NCI-H2227 treated with DMSO at 0.1 percent for 48 hours (cell line): ENCODE results near the gene ACVR2B.

Source experiments
- DNase-seq: peaks from one replicate; lab custom pipeline; 2025; lab: John Stamatoyannopoulos, UW

ACVR2B gene

DNA sequence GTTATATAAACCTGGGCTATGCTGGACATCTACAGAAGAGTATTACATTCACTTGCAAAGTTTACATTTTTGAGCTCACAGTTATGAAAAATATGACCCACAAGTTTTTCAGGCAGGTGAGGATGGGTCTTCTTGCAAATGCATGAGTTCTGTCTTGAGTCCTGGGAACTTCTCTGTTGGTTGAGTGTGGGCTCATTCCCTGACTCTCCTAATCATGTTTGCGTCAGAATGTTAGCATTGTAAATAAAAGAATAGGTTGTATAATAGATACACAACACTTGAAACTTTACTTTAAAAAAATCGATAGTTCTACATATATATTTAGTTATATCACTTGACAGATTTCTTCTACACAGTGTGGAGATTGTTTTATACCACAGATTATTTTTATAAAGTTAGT is 35.3 kb downstream of the ACVR2B start:
- no peak for DNase-seq

DNA sequence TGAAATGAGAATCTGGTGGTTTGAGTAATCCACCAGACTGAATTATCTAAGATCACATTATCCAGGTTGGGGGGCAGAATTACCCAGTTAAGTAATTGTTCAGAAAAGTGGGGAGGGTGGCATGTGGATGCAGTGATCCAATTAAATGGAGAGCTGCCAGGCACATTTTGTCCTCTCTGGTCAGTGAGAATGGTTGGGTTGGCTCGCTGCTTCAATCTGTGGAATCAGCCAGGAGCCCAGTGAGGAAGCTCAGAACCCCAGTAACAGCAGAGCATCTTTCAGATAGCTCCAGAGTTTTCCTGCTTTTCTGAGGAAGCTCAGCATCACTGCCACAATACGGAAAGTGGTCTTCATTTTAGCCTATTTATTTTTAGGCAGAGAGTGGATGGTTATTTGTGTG is 36.1 kb downstream of the ACVR2B start:
- no peak for DNase-seq

DNA sequence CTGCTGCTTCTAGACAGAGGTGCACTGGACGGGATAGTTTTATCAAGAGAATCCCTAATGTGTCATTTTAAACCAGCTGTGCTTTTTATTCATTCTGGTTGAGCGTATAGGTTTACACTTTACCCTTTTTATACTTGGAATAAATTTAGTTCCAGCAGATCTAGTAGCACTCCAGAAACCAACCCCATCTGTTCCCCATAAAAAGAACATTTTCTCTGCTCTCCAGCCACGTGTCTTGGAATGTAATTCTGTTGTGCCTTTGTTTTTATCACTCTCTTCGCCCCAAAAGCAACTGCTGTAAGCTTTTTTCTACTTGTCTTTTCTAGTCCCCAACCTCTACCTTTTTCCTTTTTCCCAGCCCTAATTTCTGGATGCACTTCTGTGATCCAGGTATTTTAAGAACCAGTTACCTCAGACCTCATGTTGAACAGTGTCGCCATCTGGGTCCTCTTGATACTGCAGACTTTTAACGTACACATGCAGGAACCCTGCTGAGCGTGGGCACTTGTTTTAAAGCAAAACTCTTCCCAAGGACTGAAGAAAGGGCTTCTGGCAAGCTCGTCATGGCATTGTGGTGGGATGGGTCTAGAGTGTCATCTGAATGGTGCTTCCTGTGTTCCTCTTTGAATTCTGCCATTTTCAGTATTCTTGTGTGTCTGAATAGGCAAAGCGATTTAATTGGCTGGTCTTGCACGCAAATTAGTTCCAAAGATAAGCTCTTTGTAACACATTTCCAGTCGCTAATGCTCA is 36.8 kb downstream of the ACVR2B start:
- DNase-seq: no peak

DNA sequence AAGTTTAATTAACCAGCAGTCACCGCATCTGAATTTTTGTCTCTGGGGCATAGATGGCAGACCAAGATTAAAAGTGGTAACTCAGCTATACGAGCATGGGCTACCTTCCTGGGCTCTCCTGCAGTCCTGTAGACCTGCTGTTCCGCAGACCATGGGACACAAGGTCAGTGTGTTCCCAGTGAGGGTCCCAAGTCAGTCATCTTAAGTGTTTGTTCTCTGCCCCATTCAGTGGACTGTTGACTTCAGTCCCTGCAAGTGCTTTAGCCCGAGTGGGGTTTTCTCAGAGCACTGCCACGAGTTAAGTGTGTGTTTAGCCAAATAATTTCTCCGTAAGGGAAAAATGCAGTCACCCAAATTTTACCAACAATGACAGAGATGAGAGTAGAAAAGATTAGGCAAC is 37.5 kb downstream of the ACVR2B start:
- no peak for DNase-seq

DNA sequence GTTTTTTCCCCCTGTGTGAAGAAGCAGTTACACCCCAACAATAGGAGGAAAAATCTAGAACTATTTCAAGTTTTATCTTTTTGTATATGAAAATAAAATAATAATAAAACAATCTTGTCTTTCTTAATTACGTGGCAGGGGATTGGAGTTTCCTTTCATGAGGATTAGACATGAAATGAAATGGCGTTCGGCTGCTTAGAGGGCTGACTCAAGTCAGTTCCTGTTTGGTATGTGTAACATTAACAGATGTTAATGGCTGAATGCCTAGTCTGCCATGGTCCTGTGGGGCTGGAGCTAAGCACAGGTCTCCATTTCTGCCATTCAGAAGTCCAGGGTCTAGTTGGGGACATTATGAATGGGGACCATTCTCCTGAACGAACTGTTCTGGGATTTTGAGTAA is 39.3 kb downstream of the ACVR2B start:
- no peak for DNase-seq

DNA sequence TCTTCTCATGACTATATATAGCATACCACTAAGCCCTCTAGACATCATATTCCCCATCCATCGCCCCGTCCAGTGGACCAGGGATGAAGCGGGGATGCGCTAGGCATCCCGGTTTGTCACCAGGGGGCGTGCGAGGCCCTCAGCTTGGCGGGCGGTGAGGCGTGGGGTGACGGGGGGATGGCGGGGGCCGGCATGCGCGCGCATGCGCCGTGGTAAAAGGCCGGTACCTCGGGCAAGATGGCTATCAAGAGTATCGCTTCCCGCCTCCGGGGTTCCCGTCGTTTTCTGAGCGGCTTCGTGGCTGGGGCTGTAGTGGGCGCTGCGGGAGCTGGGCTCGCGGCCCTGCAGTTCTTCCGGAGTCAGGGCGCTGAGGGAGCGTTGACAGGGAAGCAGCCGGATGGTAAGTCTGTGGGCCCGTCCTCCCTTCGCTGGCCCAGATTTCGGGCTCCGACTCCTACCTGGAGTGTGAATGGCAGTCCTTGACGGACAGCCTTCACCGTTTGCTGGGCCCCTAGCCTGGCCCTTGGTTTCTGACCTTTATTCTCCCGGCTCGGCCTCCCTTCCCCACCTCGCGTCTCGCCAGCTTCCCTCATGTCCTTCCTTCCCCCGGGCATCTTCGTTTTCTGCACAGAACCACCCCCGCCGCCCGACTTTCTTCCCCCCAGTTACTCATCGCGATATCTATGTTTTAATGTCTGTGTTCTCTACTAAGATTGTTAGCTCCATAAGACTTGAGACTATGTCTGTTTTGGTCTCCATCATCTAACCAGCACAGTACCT is 42.6 kb downstream of the ACVR2B start, which contains the start of gene EXOG:
TSS of gene EXOG (plus strand) at position 210 of the 780 bp plus-strand sequence. CDS start at position 238, 28 bp downstream.
- peak; percentile 86 for DNase-seq

DNA sequence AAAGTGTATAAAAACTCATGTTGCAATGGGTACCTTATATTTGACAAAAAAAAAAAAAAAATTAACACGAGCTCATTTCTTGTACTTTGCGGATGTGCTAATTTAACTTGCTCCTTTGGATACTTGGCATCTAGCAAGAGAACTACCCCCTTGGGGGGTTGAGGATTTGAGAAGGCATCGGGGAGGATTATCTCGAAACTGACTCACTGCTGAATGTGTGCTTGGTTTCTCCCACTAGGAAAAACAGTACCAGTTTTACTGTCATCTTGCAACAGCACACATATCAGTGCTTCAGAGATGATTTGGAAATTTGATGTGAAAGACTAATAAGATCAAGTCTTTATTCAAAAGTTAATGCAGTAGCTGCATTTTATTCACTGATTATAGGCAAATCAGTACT is 43.3 kb downstream of the ACVR2B start:
- DNase-seq: no peak

DNA sequence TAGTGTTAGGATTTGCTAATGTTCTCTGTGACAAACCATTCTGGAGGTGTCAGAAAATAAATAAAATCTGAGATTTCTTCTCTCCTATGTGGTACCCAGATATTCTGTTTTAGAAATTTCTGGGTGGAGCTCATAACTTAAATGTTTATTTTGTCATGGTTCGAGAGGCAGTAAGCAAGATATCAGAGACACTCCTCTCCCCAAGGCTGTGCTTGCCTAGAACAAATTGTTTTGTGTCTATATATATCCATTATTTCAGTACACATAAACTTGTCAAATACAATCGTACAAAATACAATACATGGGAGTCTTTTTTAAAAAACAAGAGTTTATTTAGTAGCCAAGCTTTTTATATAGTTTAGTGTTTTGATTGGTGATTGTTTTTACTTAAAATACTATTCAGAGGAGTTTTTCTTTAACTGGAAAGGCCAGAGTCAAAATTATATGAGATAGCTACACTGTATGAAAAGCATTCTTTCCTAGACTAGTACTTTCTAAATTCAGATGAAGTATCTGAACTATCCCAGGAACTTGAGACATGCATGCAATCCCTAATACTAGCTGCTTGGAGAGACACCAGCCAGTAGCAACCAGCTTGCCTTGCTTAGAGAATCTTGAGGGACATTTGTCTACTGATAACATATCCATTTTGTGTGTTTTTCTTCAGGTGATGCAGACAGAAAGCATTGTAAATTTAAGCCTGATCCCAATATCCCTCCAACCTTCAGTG is 47.2 kb downstream of the ACVR2B start:
- DNase-seq: no peak

DNA sequence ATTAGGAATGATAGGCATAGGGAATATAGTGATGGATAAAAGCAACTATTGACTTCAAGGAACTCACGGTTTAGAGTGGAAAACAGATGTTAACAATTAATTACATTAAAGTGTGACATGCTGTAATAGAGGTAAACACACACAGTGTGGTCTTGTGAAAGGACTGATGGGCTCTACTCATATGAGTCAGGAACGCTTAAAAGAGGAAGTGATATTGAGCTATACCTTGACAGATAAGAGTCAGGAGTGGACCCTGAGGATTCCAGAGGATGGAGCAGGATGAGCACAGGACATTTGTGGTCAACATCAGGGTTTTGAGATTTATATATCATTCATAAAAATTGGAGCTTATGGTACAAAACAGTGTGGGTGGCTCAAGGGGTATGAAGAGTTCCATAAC is 53.4 kb downstream of the ACVR2B start:
- DNase-seq: no peak

DNA sequence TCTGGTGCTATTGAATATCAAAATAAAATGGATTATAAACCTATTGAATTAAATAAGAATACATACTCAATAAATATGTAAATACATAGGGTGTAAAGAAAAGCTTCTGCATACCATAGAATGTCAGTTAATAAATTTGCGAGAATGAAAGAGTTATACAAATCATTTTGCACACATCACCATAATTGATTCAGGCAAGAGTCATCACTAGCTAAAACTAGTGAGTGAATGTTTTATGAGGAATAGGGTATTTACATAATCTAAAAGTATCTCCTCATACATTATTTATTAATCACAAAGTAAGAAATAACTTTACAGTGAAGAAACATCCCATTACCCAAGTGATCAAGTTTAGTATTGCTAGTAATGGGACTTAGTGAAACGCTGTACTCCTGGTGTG is 56.0 kb downstream of the ACVR2B start:
- DNase-seq: no peak

DNA sequence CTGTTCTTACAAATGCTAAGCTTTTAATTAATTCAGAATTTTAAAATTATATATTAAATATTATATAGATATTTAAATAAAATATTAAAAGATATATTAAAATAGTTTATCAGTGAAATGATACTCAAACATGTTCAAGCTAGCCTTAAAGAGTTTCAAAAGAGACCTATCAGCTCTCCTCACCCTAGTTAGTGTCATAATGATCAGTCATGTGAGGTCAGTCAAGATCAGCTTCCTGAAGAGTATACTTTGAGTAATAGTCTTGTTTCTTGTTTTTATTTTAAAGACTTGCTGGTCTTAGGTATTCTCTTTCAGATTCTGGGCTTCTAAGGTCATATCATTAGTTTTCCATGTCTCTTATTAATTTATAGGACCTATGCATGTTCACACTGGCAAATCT is 56.9 kb downstream of the ACVR2B start:
- no peak for DNase-seq

DNA sequence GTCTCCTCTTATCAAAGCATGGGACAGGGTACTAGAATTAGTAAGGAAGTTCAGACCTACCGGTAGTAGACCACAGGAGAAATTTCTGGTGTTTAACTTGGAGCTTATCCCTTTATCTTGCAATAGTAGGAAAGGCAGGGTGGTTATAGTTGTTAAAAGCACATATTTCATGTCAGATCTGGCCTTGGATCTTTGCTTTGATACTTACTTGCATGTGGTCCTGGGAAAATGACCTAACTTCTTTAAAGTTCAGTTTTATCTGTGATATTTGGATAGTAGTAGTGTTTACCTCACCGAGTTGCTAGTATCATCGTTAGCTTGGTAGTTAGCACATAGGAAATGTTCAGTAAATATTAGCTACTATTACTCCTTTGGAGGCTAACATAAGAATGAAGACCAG is 57.9 kb downstream of the ACVR2B start:
- DNase-seq: no peak

DNA sequence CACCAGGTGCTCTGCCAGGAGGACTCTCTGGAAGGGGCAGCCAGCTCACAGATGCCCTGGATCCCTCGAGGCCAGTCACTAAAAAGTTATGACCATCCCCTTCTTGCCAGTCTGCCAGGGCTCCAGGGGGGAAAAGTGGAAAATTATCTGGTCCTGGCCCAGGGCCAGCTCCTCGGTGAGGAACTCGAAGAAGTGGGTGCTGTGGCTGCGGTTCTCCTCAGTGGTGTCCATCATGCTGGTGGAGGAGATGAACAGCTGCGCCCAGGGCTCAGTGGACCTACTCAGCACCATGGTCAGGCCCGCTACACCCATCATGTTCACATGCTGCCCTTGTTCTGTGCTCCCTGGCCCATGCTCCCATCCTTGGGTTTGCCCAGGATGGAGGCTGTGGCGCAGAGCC is 61.7 kb downstream of the ACVR2B start:
- no peak for DNase-seq

DNA sequence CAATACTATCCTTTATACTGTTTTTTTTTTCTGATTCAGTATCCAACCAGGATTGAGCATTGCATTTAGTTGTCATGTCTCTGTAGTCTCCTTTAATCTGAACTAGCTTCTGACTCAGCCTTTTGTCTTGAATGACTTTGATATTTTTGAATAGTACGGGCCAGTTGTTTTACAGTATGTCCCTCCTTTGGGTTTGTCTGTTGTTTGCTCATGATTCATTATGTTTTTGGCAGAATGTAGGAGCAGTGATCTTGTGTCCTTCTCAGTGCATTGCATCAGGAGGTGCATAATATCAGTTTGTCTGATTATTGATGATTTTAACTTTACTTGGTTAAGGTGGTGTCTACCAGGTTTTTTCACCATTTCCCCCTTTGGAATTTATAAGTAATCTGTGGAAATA is 63.0 kb downstream of the ACVR2B start:
- no peak for DNase-seq

DNA sequence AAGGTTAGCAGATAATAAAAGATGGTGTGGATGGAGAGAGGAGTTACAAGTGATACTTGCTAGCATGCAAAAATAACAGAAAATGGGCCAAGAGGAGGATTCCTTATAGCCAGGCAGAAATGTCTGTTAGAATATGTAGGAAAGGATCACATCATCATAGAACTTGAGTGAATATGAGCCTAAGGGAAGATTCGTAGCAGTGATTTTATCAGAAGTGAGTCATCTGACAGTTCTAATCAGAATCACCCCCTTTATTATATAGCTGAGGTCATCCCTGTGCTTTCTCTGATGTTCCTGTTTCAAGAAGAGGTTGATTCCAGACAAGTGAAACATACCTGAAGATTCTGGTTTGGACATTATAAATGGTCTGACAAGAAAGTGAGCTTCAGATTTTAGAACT is 65.3 kb downstream of the ACVR2B start:
- DNase-seq: no peak

DNA sequence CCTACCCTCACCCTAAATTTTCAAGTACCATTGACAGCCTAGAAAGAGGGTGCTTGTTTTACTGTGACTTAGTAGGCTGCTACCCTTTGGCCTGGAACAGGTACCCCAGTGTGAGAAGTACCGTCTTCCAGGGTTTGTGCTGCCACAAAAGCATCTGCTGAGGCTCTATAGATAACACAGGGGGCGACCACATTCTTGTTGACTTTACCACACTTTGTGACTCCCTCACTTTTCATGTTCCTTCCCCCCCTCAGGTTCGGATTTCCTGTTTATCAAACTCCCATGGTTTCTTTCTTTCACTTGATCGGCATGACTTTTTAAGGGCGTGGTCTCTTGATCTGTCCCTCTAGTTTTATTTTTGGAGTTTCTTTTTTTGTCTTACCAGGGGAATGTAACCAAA is 66.0 kb downstream of the ACVR2B start:
- no peak for DNase-seq

DNA sequence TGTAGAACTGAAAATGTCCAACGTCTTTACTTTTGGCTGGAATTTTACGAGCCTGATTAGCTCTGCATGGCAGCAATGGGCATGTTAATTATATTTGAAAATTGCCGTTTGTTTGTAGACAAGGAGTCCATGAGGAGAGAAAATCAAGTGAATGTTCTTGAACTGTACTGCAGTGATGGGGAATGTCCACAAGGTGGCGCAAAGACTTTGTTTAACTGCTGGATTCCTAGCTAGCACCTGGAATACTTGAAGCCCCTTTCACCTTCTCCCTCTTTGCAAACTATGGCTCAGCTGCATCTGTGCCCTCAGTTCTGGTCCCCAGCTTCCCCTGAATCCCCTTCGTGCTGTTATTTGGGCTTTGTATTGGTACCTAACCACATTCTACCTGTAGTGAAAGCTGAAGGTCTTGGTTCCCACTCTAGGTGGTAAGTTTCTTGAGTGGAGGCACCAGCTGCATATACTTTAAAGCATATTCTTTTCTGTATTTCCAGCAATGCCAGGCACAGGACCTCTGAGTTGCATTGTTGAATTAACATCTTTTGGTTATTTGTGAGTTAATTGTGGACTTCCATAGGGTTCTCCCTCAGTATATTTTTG is 67.8 kb downstream of the ACVR2B start:
- DNase-seq: peak; percentile 57

DNA sequence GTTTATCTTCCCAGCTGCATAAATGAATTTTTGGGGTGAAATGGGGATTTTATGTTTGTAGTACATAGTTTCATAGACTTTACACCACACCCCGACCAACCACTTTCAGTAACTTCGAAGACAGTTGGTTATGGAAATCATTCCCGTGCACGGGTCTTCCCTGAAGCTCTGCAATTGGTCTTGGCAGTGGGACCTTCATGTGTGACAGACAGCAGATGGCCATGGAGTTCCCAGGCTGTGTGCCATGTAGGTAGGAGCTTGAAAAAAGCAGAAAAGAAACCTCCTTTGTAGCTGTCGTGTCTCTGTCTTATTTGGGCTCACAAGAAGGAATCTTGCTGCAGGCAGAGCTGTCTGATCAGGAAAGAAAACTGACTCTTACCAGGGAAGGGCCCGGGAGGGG is 68.3 kb downstream of the ACVR2B start:
- no peak for DNase-seq

DNA sequence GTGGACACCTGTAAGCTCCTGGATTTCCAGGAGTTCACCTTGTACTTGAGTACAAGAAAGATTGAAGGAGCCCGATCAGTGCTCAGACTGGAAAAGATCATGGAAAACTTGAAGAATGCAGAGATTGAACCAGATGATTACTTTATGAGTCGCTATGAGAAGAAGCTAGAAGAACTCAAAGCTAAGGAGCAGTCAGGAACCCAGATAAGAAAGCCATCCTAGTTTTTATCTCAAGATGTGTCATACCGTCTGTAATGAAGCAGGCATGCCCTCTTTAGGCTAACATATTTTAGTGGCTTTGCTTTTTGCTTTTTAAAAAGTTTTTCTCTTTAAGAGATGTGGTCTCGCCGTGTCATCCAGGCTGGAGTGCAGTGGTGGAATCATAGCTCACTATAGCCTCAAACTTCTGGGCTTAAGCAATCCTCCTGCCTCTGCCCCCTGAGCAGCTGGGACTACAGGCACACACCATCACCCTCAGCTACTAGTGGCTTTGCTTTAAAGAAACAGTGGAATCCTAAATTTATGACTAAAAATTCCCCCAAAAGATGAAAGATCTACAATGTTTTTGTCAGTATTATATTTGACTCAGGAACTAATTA is 70.5 kb downstream of the ACVR2B start:
- DNase-seq: no peak

DNA sequence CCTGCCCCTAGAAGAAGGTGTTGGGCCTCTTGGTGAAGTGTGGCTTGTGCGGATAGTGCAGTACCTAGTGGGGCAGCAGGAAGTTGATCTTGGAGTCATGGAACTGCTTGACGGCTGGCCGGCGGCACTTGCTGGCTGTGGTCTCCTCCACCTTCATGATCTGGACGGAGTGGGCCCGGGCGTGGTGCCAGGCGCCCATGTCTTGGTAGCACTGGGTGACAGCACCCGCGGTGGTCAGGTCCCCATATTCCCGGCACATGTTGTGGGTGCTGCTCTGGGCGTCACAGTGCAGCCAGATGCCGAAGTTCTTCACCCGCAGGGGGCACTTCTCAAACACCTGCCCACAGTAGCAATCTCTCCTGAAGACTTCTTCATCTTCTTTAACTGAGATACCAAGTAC is 73.1 kb downstream of the ACVR2B start:
- no peak for DNase-seq

DNA sequence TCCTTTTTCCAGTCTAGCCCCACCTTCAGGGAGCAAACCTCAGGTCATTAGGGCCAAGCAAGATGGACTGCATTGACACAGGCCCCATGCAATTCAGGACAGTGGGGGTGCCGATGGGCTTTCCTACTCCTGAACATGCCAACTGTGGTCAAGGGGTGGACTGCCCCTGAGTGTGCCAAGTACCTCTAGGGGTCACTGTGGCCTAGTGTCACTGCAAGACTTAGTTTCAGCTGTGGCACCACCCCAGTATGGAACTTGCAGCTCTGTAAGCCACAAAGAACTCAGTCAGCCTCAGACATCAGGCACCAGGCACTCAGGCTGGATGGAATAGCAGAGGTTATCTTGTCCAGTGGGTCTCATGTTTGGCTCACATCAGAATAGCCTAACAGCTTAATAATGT is 74.8 kb downstream of the ACVR2B start:
- no peak for DNase-seq

DNA sequence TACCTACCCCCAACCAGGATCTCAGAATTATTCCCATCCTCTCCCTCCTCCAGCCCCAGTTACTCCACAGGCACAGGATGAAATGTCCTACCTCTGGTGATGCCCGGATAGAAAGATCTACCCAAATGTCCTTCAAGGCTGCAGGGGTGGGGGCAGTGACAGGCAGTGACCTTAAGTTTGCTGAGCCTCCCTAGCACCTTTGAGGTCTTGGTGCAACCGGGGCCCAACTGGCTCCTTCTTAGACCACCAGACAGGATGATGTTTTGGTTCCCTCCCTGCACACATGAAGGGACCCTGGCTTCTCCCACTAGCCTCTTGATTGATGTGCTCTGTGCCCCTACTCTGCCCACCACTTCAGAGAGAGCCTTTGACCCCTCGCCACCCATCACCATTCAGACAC is 78.8 kb downstream of the ACVR2B start:
- no peak for DNase-seq
